Gastroesophageal sphincter (tissue), 4 donors: ENCODE results near the gene LAMA2. TPM values are rescaled to one million over a fixed set of nuclear protein-coding genes. Genes with fewer than 3 reads are reported as not detected.

ENCODE experiments used
- ATAC-seq: fragments of 150-250 bp; one replicate; pipeline ENCODE4 v1.9.1; 2016; ENCODE audit warnings: mild to moderate bottlenecking, moderate library complexity
- H3K27ac ChIP-seq, 4 donors: fragments of 200-600 bp; sonication (generic) in 3 of 4; 1 replicate in 3 of 4; 2 replicates in 1 of 4; pipeline ENCODE4 v1.5.1; 2016 to 2019
- H3K27me3 ChIP-seq: fragments of 200-600 bp; sonication (generic); one replicate; pipeline ENCODE4 v1.5.1; 2019
- H3K36me3 ChIP-seq, 2 donors: fragments of 200-600 bp; sonication (generic); one replicate each; pipeline ENCODE4 v1.5.1; 2019; ENCODE audit warnings: control low read depth in 1 of 2
- H3K4me1 ChIP-seq, 3 donors: fragments of 200-600 bp; sonication (generic); 1 replicate in 2 of 3; 2 replicates in 1 of 3; pipeline ENCODE4 v1.5.1; 2016 to 2019; ENCODE audit warnings: control low read depth in 2 of 3
- H3K4me3 ChIP-seq, 2 donors: fragments of 200-600 bp; sonication (generic); one replicate each; pipeline ENCODE4 v1.5.1; 2019; ENCODE audit warnings: mild to moderate bottlenecking in 1 of 2, moderate library complexity in 1 of 2
- H3K9me3 ChIP-seq, 3 donors: fragments of 200-600 bp; sonication (generic); one replicate each; pipeline ENCODE4 v1.5.1; 2017 to 2019; ENCODE audit warnings: control low read depth in 2 of 3
- CTCF ChIP-seq, 4 experiments: fragments of 200-600 bp in 2 of 4; fragments of 450-650 bp in 2 of 4; sonication (generic) in 1 of 4; IDR thresholded peaks; one replicate each; pipeline ENCODE4 v1.5.1; 2017 to 2019; ENCODE audit warnings: antibody characterized with exemption in 4 of 4, mild to moderate bottlenecking in 2 of 4, moderate library complexity in 2 of 4
- EP300 ChIP-seq: sonication (generic); formaldehyde crosslinking; IDR thresholded peaks from one replicate; pipeline ENCODE4 v1.6.1; 2017; ENCODE audit warnings: antibody characterized with exemption, mild to moderate bottlenecking
- POLR2A ChIP-seq, 2 donors: fragments of 450-650 bp; IDR thresholded peaks; one replicate each; pipeline ENCODE4 v1.6.1; 2017; ENCODE audit warnings: antibody characterized with exemption in 2 of 2, mild to moderate bottlenecking in 2 of 2, moderate library complexity in 1 of 2
- POLR2AphosphoS5 ChIP-seq: sonication (generic); formaldehyde crosslinking; IDR thresholded peaks from one replicate; pipeline ENCODE4 v1.6.1; 2017; ENCODE audit warnings: antibody characterized with exemption
- WGBS, 2 donors: methylation state at CpG; one replicate each; pipeline ENCODE4 v1.1.5; 2018; ENCODE audit warnings: low coverage in 1 of 2; 5-methylcytosine and 5-hydroxymethylcytosine counted together
- total RNA-seq, 4 donors: library from RNA; depleted of rRNA; stranded (reverse); fragments of >200 nt; gene quantifications; one replicate each; pipeline ENCODE4 v1.1.0, GENCODE V29; 2016

The LAMA2 gene
- total RNA-seq, 4 donors from 2014 or later: 103 to 199 (median 153) TPM

- 50 to 82% methylated on average over 1 to 2 of the region's 2 CpGs for WGBS, 2 donors
- H3K4me1 ChIP-seq: peaks cover 0 to 7% (median 0%) of the 10 kb centered on the region in 3 donors
- TF ChIP-seq POLR2AphosphoS5 (no peak), EP300 (no peak), POLR2A (IDR thresholded peaks at IDR 0.05) (no peak), CTCF (IDR thresholded peaks at IDR 0.05) (no peak)
- H3K9me3 ChIP-seq: no peaks in the 10 kb centered on the region
- H3K4me3 ChIP-seq: no peak overlapping the region
- H3K27me3 ChIP-seq: no peaks in the 10 kb centered on the region
- H3K36me3 ChIP-seq: no peaks in the 10 kb centered on the region
- ATAC-seq: no peak
- H3K27ac ChIP-seq: no peak overlapping the region
Measured at GRCh38 chr6:129014302-129014701, 131.4 kb downstream of the LAMA2 start.

GRCh38 chr6:129015721-129016120, 132.8 kb downstream of the LAMA2 start:
- Histone ChIP-seq H3K27ac (no peak overlapping the region), H3K4me1 (no peaks in the 10 kb centered on the region), H3K9me3 (no peaks in the 10 kb centered on the region), H3K36me3 (no peaks in the 10 kb centered on the region), H3K4me3 (no peak overlapping the region), H3K27me3 (no peaks in the 10 kb centered on the region)
- TF ChIP-seq EP300: no peak
- TF ChIP-seq CTCF (IDR thresholded peaks at IDR 0.05): no peak
- no peak for TF ChIP-seq POLR2AphosphoS5
- no peak for TF ChIP-seq POLR2A (IDR thresholded peaks at IDR 0.05)
- 42 to 46% methylated on average over 3 of the region's 3 CpGs for WGBS, 2 donors
- no peak for ATAC-seq

GRCh38 chr6:129016844-129017243, 133.9 kb downstream of the LAMA2 start:
- 91 to 93% methylated on average over 3 of the region's 3 CpGs for WGBS, 2 donors
- Histone ChIP-seq H3K36me3 (no peaks in the 10 kb centered on the region), H3K9me3 (no peaks in the 10 kb centered on the region), H3K4me1 (no peaks in the 10 kb centered on the region), H3K27me3 (no peaks in the 10 kb centered on the region), H3K27ac (no peak overlapping the region), H3K4me3 (no peak overlapping the region)
- TF ChIP-seq POLR2AphosphoS5: no peak
- TF ChIP-seq CTCF (IDR thresholded peaks at IDR 0.05): no peak
- no peak for TF ChIP-seq POLR2A (IDR thresholded peaks at IDR 0.05)
- TF ChIP-seq EP300: no peak
- no peak for ATAC-seq

GRCh38 chr6:129022011-129022553, 139.1 kb downstream of the LAMA2 start:
- no peak overlapping the region for H3K4me3 ChIP-seq
- H3K4me1 ChIP-seq: no peaks in the 10 kb centered on the region
- H3K9me3 ChIP-seq: no peaks in the 10 kb centered on the region
- 79 to 91% methylated on average over 5 to 6 of the region's 6 CpGs for WGBS, 2 donors
- no peak for ATAC-seq
- TF ChIP-seq POLR2AphosphoS5 (no peak), CTCF (IDR thresholded peaks at IDR 0.05) (no peak), POLR2A (IDR thresholded peaks at IDR 0.05) (no peak), EP300 (no peak)
- H3K36me3 ChIP-seq: no peaks in the 10 kb centered on the region
- no peak overlapping the region for H3K27ac ChIP-seq
- H3K27me3 ChIP-seq: no peaks in the 10 kb centered on the region

DNA sequence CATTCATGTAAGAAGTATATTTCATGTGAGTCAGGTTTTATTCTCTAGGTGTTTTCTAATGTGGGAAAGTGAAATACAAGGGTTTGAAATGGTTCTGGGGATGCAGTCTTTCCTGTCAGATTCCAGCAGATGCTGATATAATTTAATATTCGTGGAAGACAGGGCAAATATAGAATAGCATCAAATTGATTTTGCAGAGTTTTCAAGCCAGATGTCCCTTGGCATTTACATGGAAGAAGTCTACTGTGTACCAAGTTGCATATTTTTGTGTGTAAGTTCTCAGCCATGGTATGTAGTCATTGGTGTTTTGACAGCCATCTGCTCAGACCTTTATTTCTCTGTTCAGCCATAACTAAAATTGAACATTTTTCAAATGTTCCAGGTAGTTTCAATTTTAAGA, 143.7 kb downstream of the LAMA2 start:
- WGBS, 2 donors: 71 to 86% methylated on average over 1 of the region's 1 CpG
- Histone ChIP-seq H3K36me3 (no peaks in the 10 kb centered on the region), H3K4me3 (no peak overlapping the region), H3K9me3 (no peaks in the 10 kb centered on the region), H3K27ac (no peak overlapping the region), H3K27me3 (no peaks in the 10 kb centered on the region), H3K4me1 (no peaks in the 10 kb centered on the region)
- no peak for TF ChIP-seq POLR2A (IDR thresholded peaks at IDR 0.05)
- no peak for TF ChIP-seq EP300
- no peak for TF ChIP-seq CTCF (IDR thresholded peaks at IDR 0.05)
- no peak for ATAC-seq
